Panc1 (cell line): ENCODE results near the gene ACACA. TPM values are rescaled to one million over a fixed set of nuclear protein-coding genes. Genes with fewer than 3 reads are reported as not detected.

Experiments used
- ATAC-seq: fragments of 200-7000 bp; cut with Tn5 transposase; 2 replicates; pipeline ENCODE4 v1.9.1; 2020; ENCODE audit warnings: mild to moderate bottlenecking, moderate library complexity
- BruUV-seq: library from RNA; stranded (reverse); fragments of 400-500 nt; replicated peaks from 2 replicates; lab custom pipeline; 2021; lab: Mats Ljungman, UMichigan
- CTCF ChIA-PET: fragments of 300-600 bp; sonication (Branson Sonifier 250); formaldehyde crosslinking; loops from one replicate; lab custom pipeline; 2022; ENCODE audit warnings: antibody characterized with exemption; lab: Charles Lee
- POLR2A ChIA-PET: fragments of 300-600 bp; sonication (Branson Sonifier 250); formaldehyde crosslinking; loops from one replicate; lab custom pipeline; 2022; ENCODE audit warnings: antibody characterized with exemption; lab: Charles Lee
- DNase-seq: peaks from one replicate; pipeline ENCODE4 v3.0.0-alpha.2; 2010; ENCODE audit warnings: low read depth, low spot score
- H3K27ac ChIP-seq: 2 replicates; pipeline ENCODE4 v1.5.1; 2011; ENCODE audit warnings: mild to moderate bottlenecking, low read length, inconsistent platforms
- H3K27me3 ChIP-seq: fragments of 200-500 bp; sonication (Bioruptor generic); 2 replicates; pipeline ENCODE4 v1.6.0; 2014; ENCODE audit warnings: low read length, inconsistent platforms; ENCODE audit not compliant: control insufficient read depth, insufficient read depth
- H3K36me3 ChIP-seq: fragments of 200-500 bp; sonication (Bioruptor generic); 2 replicates; pipeline ENCODE4 v1.5.1; 2014; ENCODE audit warnings: inconsistent platforms, mild to moderate bottlenecking, low read length, moderate library complexity; ENCODE audit not compliant: control insufficient read depth, insufficient read depth
- H3K4me1 ChIP-seq: 2 replicates; pipeline ENCODE4 v1.5.1; 2011; ENCODE audit warnings: inconsistent platforms, mild to moderate bottlenecking, low read length, moderate library complexity; ENCODE audit not compliant: control insufficient read depth, insufficient read depth
- H3K4me3 ChIP-seq, 2 experiments: 2 replicates each; pipeline ENCODE4 v1.5.1; 2011 to 2012; ENCODE audit warnings: low read depth in 2 of 2, low read length in 2 of 2, mild to moderate bottlenecking in 2 of 2, inconsistent platforms in 1 of 2, moderate library complexity in 1 of 2
- H3K9me3 ChIP-seq: fragments of 200-500 bp; sonication (Bioruptor generic); 2 replicates; pipeline ENCODE4 v1.5.1; 2014; ENCODE audit warnings: low read depth, mild to moderate bottlenecking, inconsistent platforms, low read length, moderate library complexity; ENCODE audit not compliant: control insufficient read depth, insufficient read depth
- POLR2AphosphoS5 ChIP-seq: IDR thresholded peaks from 2 replicates; pipeline ENCODE4 v1.6.1; 2012; ENCODE audit warnings: mild to moderate bottlenecking, low read depth, low read length, moderate library complexity
- SIN3A ChIP-seq: IDR thresholded peaks from 2 replicates; pipeline ENCODE4 v1.6.1; 2012; ENCODE audit warnings: low read depth, mild to moderate bottlenecking, low read length, moderate library complexity, borderline replicate concordance; ENCODE audit not compliant: insufficient read depth
- TCF7L2 ChIP-seq: IDR thresholded peaks from 2 replicates; pipeline ENCODE4 v1.6.1; 2011; ENCODE audit warnings: mild to moderate bottlenecking, low read depth, low read length, inconsistent platforms
- in situ Hi-C: cut with HindIII; loops from 2 replicates; pipeline ENCODE4 v1.10.0; 2016; ENCODE audit warnings: low sequenced_read_pairs, low pct_unique_long_range_greater_than_20kb
- intact Hi-C: fragments of 100-400 bp; cut with micrococcal nuclease; formaldehyde crosslinking; loops from one replicate; pipeline ENCODE4 v1.10.0; 2022; ENCODE audit not compliant: unreplicated experiment
- total RNA-seq: library from RNA; stranded (reverse); gene quantifications from one replicate; pipeline ENCODE4 v1.2.1, GENCODE V29; 2021; ENCODE audit not compliant: unreplicated experiment
- TF ChIP-seq, protein P1 (sequence below): fragments of 450-650 bp; IDR thresholded peaks from 2 replicates; pipeline ENCODE4 v1.5.1; 2017; ENCODE audit warnings: mild to moderate bottlenecking
- TF ChIP-seq, protein P2 (sequence below), 2 experiments: IDR thresholded peaks; 2 replicates each; pipeline ENCODE4 v1.6.1; 2011 to 2012; ENCODE audit warnings: low read depth in 2 of 2, control low read depth in 1 of 2, low read length in 1 of 2, mild to moderate bottlenecking in 1 of 2, moderate library complexity in 1 of 2; ENCODE audit not compliant: insufficient read depth in 1 of 2

The ACACA gene
- total RNA-seq, 1 experiment from 2014 or later: 131 TPM

DNA sequence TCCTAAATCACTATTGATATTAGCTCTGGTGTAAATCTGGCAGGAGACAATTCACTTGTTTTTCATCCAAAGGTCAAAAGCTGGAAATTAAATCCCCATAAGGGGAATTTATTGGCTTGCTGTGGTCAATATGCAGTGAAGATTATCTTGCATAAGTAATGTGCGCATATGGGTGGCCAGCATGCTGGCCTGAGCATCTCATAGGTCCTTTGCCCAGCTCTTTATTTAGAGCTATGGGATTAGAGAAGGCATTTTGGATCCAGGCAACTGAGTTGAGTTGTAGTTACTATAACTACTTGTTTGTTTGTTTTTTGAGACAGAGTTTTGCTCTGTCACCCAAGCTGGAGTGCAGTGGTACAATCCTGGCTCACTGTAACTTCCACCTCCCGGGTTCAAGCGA is 347.1 kb downstream of the ACACA start:
- in situ Hi-C loops: no loop called here
- no peaks in the 10 kb centered on the region for H3K36me3 ChIP-seq
- no peak for ATAC-seq
- DNase-seq: no peak
- no peak overlapping the region for H3K4me3 ChIP-seq
- TF ChIP-seq POLR2AphosphoS5 (no peak), SIN3A (no peak), TCF7L2 (no peak)
- TF ChIP-seq, protein P1, sequence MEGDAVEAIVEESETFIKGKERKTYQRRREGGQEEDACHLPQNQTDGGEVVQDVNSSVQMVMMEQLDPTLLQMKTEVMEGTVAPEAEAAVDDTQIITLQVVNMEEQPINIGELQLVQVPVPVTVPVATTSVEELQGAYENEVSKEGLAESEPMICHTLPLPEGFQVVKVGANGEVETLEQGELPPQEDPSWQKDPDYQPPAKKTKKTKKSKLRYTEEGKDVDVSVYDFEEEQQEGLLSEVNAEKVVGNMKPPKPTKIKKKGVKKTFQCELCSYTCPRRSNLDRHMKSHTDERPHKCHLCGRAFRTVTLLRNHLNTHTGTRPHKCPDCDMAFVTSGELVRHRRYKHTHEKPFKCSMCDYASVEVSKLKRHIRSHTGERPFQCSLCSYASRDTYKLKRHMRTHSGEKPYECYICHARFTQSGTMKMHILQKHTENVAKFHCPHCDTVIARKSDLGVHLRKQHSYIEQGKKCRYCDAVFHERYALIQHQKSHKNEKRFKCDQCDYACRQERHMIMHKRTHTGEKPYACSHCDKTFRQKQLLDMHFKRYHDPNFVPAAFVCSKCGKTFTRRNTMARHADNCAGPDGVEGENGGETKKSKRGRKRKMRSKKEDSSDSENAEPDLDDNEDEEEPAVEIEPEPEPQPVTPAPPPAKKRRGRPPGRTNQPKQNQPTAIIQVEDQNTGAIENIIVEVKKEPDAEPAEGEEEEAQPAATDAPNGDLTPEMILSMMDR: no peak
- TF ChIP-seq, protein P2, sequence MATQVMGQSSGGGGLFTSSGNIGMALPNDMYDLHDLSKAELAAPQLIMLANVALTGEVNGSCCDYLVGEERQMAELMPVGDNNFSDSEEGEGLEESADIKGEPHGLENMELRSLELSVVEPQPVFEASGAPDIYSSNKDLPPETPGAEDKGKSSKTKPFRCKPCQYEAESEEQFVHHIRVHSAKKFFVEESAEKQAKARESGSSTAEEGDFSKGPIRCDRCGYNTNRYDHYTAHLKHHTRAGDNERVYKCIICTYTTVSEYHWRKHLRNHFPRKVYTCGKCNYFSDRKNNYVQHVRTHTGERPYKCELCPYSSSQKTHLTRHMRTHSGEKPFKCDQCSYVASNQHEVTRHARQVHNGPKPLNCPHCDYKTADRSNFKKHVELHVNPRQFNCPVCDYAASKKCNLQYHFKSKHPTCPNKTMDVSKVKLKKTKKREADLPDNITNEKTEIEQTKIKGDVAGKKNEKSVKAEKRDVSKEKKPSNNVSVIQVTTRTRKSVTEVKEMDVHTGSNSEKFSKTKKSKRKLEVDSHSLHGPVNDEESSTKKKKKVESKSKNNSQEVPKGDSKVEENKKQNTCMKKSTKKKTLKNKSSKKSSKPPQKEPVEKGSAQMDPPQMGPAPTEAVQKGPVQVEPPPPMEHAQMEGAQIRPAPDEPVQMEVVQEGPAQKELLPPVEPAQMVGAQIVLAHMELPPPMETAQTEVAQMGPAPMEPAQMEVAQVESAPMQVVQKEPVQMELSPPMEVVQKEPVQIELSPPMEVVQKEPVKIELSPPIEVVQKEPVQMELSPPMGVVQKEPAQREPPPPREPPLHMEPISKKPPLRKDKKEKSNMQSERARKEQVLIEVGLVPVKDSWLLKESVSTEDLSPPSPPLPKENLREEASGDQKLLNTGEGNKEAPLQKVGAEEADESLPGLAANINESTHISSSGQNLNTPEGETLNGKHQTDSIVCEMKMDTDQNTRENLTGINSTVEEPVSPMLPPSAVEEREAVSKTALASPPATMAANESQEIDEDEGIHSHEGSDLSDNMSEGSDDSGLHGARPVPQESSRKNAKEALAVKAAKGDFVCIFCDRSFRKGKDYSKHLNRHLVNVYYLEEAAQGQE (IDR thresholded peaks at IDR 0.05; ENCODE audit: insufficient read depth in 1 of 2, low read depth in 2 of 2, low read length in 1 of 2): no peak
- H3K4me1 ChIP-seq: no peaks in the 10 kb centered on the region
- BruUV-seq: no TSS peak
- no peaks in the 10 kb centered on the region for H3K9me3 ChIP-seq
- CTCF ChIA-PET: interaction anchor here (0.6 kb wide), 1 partner anchor 12 kb away, joined by 4 read pairs; no protein-coding TSS in a partner anchor
- H3K27me3 ChIP-seq: no peaks in the 10 kb centered on the region
- POLR2A ChIA-PET: interaction anchor here (0.6 kb wide), 1 partner anchor 434 kb away, joined by 6 read pairs; no protein-coding TSS in a partner anchor
- intact Hi-C loops: no loop called here
- no peak overlapping the region for H3K27ac ChIP-seq

DNA sequence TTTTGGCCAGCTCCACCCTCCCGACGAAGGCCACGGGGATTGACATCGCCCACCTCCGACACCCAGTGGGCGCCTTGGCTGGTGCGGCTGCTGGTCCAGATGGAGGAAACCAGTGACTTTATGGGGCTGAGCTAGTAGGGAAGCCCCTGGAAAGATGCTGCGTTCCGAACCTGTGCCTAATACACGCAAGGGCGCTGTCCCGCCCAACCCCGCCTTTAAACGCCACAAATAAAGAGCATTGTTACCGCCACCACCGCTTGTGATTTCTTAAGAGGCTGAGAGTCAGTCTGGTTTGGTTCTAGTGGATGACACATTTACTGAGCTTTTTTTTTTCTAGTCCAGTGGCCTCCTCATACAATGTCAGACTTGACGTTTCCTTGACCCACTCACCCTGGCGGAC is 350.0 kb downstream of the ACACA start:
- no TSS peak for BruUV-seq
- TF ChIP-seq, protein P2 (IDR thresholded peaks at IDR 0.05; ENCODE audit: insufficient read depth in 1 of 2, low read depth in 2 of 2, low read length in 1 of 2): no peak
- TF ChIP-seq TCF7L2: no peak
- TF ChIP-seq POLR2AphosphoS5: no peak
- TF ChIP-seq SIN3A: no peak
- TF ChIP-seq, protein P1: no peak
- intact Hi-C loops (no loop called here), in situ Hi-C loops (no loop called here)
- ChIA-PET CTCF (no interaction called here), POLR2A (no interaction called here)
- Histone ChIP-seq H3K27ac (no peak overlapping the region), H3K4me1 (no peaks in the 10 kb centered on the region), H3K36me3 (no peaks in the 10 kb centered on the region), H3K27me3 (no peaks in the 10 kb centered on the region), H3K9me3 (no peaks in the 10 kb centered on the region), H3K4me3 (no peak overlapping the region)
- DNase-seq (no peak), ATAC-seq (no peak)
